GM11168 (cell line): ENCODE measurements around the gene EDDM13.
"Not testable (repeated sequence)": the region's sequence is repeated elsewhere in the genome, so short reads cannot be mapped to it uniquely, and the experiment has no call there.

Source experiments
- in situ Hi-C: fragments of 300-500 bp; cut with MboI; formaldehyde crosslinking; loops from one replicate; pipeline ENCODE4 v1.12.0; 2022; ENCODE audit warnings: low sequenced_read_pairs; ENCODE audit not compliant: unreplicated experiment

The EDDM13 gene, protein sequence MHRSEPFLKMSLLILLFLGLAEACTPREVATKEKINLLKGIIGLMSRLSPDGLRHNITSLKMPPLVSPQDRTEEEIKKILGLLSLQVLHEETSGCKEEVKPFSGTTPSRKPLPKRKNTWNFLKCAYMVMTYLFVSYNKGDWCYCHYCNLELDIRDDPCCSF

DNA sequence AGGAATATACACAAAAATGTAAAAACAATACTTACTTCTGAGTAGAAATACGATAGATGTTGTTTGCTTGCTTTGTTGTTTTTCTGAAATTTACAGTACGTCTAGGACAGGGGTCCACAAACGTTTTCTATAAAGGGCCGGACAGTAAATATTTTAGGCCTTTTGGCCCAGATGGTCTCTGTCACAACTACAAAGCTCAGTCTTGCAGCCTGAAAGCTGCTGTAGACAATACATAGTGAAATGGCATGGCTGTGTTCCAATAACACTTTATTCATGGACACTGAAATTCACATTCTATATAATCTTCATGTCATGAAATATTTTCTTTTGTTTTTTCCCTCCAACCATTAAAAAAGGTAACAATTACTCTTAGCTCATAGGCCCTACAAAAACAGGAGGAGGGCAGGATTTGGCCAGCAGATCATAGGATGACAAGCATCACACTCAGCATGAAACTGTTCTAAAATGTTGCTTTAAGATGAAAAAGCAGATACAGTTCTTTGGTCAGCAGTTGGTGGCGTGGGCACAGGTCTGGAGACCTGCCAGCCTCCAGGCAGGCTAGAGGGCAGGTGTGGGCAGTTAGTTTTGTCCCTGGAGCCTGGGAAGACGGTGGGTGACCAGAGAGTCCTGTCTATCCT, at the start of gene EDDM13:
EDDM13 (plus strand) TSS at position 588 of the 638 bp plus-strand sequence. CDS start 87 bp downstream, outside the sequence.
- in situ Hi-C loops, result no loop called here

DNA sequence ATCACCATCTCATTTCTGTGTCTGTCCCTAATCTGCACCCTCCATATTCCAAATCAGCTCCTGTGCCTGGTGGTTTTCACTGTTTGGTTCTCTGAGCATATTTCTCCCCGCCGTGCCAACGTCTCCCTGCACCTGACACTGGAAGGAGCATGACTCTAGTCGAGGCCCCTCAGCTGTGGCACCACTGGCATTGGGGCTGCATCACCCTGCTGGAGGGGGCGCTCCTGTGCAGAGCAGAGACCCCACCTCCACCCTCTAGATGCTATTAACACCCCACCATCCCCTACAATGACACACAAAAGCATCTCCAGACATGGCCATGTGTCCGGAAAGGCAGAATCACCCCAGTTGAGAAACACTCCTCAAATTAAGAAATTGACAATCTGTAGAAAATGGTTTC, 49.6 kb upstream of the EDDM13 start:
- in situ Hi-C loops, result no loop called here

DNA sequence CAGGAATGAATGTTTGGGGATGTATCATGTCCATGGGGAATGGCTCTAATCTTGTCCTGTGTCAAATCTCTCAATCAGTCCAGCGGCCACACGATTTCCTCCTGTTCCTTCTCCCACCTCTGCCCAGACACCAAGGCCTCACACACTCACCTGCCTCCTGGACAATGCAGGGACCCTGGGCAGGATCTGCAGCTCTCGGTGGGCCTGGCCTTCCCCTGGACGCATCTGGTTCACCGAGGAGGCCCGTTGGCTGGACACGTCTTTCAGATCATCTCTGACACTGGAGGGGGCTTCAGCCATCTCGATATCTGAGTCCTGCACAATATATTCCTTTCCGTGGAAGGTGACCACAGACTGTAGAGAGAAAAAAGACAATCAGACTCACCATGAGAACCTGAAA, 49.1 kb upstream of the EDDM13 start:
- in situ Hi-C loops, result no loop called here

DNA sequence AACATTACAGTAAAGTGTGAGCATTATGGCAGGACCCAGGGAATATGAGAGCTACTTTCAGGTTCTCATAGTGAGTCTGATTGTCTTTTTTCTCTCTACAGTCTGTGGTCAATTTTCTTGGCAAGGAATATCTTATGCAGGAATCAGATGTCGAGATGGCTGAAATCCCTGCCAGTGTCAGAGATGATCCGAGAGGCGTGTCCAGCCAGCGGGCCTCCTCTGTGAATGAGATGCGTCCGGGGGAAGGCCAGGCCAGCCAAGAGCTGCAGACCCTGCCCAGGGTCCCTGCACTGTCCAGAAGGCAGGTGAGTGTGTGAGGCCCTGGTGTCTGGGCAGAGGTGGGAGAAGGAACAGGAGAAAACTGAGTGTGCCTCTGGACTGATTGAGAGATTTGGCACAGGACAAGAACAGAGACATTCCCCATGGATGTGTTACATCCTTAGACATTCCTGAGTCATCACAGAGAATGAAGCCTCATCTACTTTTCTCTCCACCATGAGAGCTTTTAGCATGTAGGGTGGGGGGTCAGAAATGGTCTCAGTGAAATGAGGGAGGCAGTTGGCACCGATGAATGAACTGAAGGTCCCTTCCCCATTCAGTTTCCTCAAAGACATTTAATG, 27.3 kb upstream of the EDDM13 start:
- in situ Hi-C loops, result no loop called here

DNA sequence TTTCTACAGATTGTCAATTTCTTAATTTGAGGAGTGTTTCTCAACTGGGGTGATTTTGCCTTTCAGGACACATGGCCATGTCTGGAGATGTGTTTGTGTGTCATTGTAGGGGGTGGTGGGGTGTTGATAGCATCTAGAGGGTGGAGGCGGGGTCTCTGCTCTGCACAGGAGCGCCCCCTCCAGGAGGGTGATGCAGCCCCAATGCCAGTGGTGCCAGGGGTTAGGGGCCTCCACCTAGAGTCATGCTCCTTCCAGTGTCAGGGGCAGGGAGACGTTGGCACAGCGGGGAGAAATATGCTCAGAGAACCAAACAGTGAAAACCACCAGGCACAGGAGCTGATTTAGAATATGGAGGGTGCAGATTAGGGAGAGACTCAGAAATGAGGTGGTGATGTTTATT, 26.8 kb upstream of the EDDM13 start:
- in situ Hi-C loops, result not testable (repeated sequence)

DNA sequence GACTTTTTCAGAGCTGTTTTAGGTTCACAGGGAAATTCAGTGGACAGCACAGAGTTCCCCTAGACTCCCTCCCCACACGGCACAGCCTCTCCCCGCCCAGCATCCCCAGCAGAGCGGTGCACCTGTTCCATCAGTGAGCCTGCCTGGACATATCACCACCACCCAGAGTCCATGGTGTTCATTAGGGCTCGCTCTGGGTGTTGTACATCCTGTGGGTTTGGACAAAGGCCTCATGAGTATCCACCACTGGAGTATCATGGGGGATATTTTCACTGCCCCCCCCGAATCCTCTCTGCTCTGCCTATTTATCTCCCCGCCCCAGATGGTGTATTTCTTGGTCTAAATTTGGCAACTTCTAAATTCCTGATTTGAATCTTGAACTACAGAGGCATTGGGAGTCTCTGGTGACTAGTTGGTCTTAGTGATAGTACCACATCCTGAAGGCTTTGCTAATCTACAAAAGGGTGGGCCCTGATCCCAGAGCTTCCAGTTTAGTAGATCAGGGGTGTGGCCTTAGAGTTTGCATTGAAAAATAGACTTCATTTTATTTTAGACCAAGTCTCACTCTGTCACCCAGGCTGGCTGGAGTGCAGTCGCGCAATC, 23.7 kb upstream of the EDDM13 start:
- in situ Hi-C loops, result not testable (repeated sequence)

DNA sequence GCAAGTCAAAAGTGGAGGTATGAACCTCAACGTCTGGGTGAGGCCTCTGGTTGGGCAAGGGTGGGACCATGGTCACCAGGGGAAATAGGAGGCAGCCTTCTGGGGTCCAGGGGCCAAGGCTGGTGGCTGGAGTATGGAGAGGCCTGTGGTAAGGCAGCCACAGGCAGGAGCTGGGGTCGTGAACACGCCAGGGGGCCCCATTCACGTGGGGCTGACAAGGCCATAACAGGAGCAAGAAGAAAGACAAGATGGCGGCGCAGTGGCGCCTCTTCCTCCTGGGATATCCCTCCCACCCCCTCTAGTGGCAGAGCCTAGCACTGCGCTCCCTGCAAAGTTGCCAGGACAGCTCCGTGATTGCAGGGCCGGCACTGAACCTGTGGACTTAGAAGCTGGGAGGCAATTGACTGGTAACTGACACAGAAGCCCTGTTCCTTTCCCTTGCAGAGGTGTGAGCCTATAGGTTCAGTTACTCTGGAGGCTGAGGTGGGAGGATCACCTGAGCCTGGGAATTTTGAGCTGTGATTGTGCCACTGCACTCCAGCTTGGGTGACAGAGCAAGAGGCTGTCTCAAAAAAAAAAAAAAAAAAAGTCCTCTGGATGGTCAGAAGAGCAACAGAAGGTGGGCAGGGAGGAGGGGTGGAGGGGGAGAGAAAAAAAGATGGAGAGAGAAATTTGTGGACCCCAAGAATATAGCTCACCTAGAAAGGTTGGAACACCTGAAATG, 19.7 kb upstream of the EDDM13 start:
- in situ Hi-C loops, result no loop called here

DNA sequence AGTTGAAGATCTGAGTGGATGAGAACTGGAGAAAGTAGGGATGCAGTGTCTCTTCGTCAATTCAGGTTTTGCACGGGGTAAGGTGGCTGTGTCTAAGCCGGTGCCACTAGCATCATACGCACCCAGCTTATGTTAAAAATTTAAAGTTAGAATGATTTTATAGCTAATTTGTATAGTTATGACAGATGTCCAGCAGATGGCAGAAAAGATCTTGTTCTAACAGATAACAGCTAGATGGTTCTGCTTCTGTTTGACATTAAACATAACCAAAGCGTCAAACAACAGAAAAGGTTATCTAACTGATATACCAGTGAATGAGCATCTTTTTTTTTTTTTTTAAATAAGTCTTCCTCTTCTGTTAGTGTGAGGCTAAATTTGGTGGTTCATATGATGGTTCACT, 18.8 kb upstream of the EDDM13 start:
- in situ Hi-C loops, result no loop called here

DNA sequence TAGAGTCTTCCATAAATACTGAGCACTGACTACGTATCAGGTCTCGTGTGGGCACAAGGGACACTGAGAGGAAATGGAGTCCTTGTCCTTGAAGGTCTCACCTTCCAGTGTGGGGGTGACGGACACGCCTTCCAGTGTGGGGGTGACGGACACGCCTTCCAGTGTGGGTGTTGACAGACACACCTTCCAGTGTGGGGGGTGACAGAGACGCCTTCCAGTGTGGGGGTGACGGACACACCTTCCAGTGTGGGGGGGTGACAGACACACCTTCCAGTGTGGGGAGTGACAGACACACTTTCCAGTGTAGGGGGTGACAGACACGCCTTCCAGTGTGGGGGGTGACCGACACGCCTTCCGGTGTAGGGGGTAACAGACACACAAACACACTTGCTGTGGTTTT, 14.3 kb upstream of the EDDM13 start:
- in situ Hi-C loops, result no loop called here

DNA sequence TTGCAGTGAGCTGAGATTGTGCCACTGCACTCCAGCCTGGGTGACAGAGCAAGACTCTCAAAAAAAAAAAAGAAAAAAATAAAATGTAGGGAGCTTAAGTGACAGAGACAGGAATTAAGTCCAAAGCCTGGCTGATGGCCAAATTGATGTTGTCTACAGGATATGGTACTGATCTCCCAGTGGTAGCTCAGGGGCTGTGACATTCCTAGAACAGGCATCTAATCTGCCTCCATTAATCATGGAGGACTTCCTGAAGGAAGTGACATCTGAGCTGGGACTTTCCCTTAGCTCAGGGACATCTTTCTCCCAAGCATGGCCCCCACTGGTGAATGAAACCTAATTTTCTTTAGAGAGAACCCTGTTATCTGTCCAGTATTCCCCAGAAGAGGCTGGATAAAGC, 11.4 kb upstream of the EDDM13 start:
- in situ Hi-C loops, result no loop called here

DNA sequence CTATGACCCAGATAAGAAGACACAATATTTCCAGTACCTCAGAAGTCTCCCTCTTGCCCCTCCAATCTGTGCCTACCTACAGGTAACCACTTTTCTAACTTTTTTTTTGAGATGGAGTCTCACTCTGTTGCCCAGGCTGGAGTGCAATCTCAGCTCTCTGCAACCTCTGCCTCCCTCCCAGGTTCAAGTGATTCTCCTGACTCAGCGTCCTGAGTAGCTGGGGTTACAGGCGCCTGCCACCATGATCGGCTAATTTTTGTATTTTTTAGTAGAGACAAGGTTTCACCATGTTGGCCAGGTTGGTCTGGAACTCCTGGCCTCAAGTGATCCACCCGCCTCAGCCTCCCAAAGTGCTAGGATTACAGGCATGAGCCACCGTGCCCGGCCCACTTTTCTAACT, 10.6 kb upstream of the EDDM13 start:
- in situ Hi-C loops, result not testable (repeated sequence)

DNA sequence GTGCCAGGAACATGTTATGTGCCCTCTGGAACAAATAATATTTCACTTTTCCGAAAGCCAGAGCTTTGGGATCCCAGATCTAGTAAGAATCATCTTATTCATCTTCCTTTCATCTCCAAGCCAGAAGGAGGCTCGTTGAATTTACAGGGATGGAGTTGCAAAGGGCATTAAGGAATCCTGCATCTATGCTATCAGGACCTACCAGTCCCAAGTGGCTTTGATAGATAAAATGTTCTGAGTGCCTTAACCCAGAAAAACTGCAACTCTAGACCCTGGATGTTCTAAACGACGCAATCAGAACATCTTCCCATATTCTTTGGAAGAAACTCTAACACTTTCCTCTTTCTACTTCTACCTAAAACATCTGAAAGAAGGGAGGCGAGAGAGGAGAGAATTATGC, 9.2 kb upstream of the EDDM13 start:
- in situ Hi-C loops, result no loop called here

DNA sequence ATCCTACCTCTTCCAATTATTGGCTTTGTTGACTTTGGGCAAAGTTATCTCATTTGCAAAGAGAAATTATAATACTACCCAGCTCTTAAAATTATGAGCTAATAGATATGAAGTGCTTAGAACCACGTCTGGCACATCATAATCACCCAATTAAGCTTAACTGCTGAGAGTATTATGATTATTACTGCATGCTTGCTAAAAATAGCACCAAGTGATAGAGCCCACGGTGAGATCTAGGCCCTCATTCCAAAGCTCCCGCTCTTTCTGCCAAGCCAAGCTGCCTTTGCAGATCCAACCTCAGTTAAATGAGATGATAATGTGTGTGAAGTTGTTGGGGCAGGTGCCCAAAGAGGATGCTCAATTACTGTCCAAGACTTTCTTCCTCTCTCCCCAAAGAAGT, 6.5 kb upstream of the EDDM13 start:
- in situ Hi-C loops, result no loop called here

DNA sequence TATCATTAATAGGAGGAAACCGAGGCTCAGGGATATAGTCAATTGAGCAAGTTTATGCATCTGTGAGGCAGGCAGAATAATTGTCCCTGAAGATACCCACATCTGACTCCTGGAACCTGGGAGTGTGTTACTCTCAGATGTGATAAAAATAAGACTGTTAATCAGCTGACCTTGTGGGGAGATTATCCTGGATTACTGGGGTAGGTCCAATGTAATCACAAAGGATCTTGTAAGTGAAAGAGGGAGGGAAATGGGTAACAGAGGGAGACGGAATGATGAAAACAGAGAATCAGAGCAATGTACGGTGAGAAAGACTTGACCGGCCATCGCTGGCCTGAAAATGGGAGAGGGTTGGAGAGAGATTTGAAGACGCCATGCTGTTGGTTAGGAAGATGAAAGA, 3.2 kb upstream of the EDDM13 start:
- in situ Hi-C loops, result no loop called here

DNA sequence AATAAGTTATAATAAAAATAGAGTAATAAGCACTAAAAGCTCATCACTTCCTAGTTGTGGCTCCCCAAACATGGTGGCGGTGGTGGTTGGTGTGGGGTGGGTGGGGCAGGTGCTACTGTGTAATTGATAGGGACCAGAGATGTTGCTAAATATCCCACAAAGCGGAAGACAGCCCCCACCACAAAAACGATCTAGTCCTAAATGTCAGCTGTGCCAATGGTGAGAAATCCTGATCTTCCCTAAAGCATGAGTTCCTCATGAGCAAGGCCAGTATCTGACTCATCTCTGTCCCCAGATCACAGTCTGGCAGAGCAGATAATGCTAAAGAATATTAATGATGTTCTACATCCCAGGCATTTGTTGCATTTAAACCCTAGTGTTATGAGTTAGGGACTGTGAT, 1.9 kb upstream of the EDDM13 start:
- in situ Hi-C loops, result no loop called here

DNA sequence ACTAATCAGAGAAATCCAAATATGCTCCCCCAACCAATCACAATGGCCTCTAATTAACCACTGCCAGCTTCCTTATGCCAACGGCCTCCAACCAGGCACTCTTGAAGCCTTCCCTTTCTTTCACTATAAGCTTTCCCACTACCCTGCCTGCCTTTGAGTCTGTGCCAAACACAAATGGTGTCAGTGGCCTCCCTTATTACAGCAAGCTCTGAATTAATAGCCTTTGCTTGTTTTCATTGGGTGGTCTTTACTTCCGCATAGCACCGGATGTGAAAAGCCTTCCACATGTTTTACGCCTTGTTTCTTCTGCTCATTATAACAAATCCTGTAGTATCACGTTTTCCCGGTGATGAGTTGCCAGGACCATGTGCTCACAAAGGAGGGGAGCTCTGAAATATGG, 1.4 kb upstream of the EDDM13 start:
- in situ Hi-C loops, result no loop called here

DNA sequence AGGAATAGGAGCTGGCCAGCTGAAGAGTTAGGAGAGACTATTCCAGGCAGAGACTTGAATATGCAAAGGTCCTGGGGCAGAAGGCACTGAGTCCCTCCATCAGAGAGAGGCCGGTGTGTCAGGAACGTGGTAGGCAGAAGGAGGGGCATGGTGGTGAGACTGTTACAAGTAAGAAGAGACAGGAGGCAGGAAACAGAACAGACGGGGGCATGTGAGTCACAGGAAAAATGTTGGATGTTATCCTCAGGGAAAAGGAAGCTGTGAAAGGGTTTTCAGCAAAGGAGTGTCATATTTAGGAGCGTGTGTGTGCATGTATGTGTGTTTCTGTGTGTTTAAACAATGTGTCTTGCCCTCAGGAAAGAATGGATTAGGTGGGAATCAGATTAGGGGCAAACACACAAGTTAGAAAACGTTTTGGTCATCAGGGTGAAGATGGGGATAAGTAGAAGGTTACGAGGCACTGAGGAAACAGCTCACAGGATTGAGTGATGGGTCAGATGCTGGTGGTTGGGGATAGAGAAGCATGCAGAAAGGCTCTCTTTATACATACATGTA, 1.1 kb downstream of the EDDM13 start:
- in situ Hi-C loops, result no loop called here

DNA sequence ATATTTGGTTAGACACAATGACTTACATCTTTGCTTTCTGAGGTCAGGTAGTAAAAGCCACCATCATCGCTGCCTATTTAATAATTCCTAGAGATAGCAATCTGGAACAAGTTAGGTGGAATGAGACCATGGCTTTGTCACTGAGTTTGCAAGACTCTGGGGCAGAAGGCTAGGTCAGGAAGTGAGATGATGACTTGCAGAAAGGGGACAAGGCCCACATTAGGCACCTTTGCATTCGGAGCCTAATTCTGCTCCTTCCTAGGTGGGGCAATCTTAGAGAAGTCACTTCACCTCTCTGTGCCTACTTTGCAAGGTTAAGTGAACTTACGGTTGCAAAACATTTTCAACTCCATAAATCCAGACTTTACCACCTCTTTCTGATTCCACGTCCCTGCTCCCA, 10.3 kb downstream of the EDDM13 start:
- in situ Hi-C loops, result no loop called here

DNA sequence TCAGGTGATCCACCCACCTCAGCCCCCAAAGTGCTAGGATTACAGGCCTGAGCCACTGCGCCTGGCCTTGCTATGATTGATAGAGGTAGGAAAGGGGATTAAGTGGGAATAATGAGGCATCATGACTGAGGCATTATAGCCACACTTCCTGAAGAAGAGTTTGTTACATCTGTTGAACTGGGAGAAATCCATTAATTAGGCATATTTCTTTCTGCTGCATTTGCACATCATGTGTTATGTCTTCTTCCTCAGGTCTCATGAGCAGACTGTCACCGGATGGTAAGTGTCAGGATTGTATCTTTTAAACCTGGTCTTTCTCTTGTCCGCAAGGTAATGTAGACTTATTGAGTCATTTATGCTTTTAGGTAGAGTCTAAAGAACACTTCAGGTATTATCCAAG, 12.2 kb downstream of the EDDM13 start:
- in situ Hi-C loops, result no loop called here

DNA sequence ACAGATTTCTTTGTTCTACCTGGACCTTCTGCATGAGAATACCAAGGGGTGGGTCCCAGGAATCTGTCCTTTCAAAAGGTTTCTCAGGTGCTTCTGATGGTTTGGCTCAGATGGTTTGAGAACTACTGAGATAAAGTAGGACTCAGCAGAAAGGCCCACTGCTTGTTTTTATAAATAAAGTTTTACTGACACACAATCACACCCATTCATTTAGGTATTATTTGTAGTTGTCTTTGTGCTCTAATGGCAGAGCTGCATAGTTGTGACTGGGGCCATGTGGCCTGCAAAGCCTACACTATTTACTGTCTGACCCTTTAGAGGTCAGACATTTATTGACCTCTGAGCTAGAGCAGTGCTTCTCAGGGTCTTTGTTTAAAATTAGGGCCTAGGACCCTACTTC, 17.6 kb downstream of the EDDM13 start:
- in situ Hi-C loops, result no loop called here

DNA sequence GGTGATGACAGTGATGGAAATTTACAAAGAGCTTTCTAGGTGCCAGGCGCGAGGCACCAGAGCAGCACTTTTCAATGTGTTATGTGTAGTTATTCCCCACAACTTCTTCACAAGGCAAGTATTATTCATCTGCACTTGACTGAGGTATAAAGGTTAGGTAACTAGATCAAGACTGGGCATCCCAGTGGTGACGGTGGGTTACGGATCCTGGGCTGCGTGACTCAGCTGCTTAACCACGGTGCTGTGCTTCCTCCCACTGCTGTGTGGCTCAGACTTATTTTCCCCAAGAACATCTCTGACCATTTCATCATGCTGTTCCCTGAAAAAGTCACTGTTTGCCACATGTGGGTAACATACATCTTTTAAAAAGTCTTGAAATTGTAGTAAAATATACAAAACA, 19.3 kb downstream of the EDDM13 start:
- in situ Hi-C loops, result no loop called here
